Loucy (cell line): ENCODE measurements around the gene FOXK2.

Experiments
- H2AFZ ChIP-seq: fragments of 200-600 bp; sonication (generic); 2 replicates; pipeline ENCODE4 v1.6.0; 2016; ENCODE audit warnings: antibody characterized with exemption, mild to moderate bottlenecking, low read length, moderate library complexity
- H3F3A ChIP-seq: fragments of 200-600 bp; 2 replicates; pipeline ENCODE4 v1.6.0; 2016; ENCODE audit warnings: antibody characterized with exemption, low read depth, mild to moderate bottlenecking
- H3K27me3 ChIP-seq: fragments of 200-600 bp; sonication (generic); 2 replicates; pipeline ENCODE4 v1.6.1; 2014; ENCODE audit warnings: low read length, mild to moderate bottlenecking; ENCODE audit not compliant: insufficient read depth, poor library complexity, severe bottlenecking
- H3K36me3 ChIP-seq: fragments of 200-600 bp; sonication (generic); 2 replicates; pipeline ENCODE4 v1.6.1; 2016; ENCODE audit warnings: low read length; ENCODE audit not compliant: insufficient read depth
- H3K4me1 ChIP-seq: fragments of 200-600 bp; sonication (generic); 2 replicates; pipeline ENCODE4 v1.5.1; 2014; ENCODE audit warnings: low read length, mild to moderate bottlenecking; ENCODE audit not compliant: insufficient read depth, poor library complexity, severe bottlenecking
- H3K4me2 ChIP-seq: fragments of 200-600 bp; sonication (generic); 2 replicates; pipeline ENCODE4 v1.6.0; 2014; ENCODE audit warnings: antibody characterized with exemption, low read length, low read depth, mild to moderate bottlenecking; ENCODE audit not compliant: poor library complexity, severe bottlenecking
- H3K4me3 ChIP-seq: fragments of 200-600 bp; sonication (generic); 2 replicates; pipeline ENCODE4 v1.5.1; 2014; ENCODE audit warnings: low read length, mild to moderate bottlenecking, mixed read lengths; ENCODE audit not compliant: poor library complexity, severe bottlenecking
- H3K79me2 ChIP-seq: fragments of 200-600 bp; sonication (generic); 2 replicates; pipeline ENCODE4 v1.6.1; 2014; ENCODE audit warnings: low read length; ENCODE audit not compliant: insufficient read depth
- H3K9ac ChIP-seq: fragments of 200-600 bp; sonication (generic); 2 replicates; pipeline ENCODE4 v1.6.0; 2014; ENCODE audit warnings: mild to moderate bottlenecking, low read depth, low read length, moderate library complexity; ENCODE audit not compliant: poor library complexity, severe bottlenecking
- H3K9me2 ChIP-seq: fragments of 200-600 bp; sonication (generic); replicated peaks from 2 replicates; pipeline ENCODE4 v1.6.1; 2016; ENCODE audit warnings: low read depth, low read length, mixed read lengths
- H3K9me3 ChIP-seq: fragments of 200-600 bp; sonication (generic); 2 replicates; pipeline ENCODE4 v1.6.1; 2014; ENCODE audit warnings: mild to moderate bottlenecking, antibody characterized with exemption, low read length, low read depth; ENCODE audit not compliant: insufficient read depth
- H4K20me1 ChIP-seq: fragments of 200-600 bp; sonication (generic); 2 replicates; pipeline ENCODE4 v1.6.0; 2014; ENCODE audit warnings: antibody characterized with exemption, low read length, mild to moderate bottlenecking; ENCODE audit not compliant: insufficient read depth, poor library complexity, severe bottlenecking
- CTCF ChIP-seq: fragments of 200-600 bp; sonication (generic); conservative IDR thresholded peaks from 2 replicates; pipeline ENCODE4 v1.5.1; 2014; ENCODE audit warnings: mild to moderate bottlenecking, antibody characterized with exemption, low read length
- EZH2phosphoT487 ChIP-seq: fragments of 200-600 bp; IDR thresholded peaks from 2 replicates; pipeline ENCODE4 v1.6.1; 2018; ENCODE audit warnings: antibody characterized with exemption, mild to moderate bottlenecking, moderate library complexity, borderline replicate concordance

FOXK2 gene

GRCh38 chr17:82587234-82588086 lies 67.9 kb downstream of the FOXK2 start:
- Histone ChIP-seq H3K9me2 (no peaks in the 10 kb centered on the region), H3K4me2 (no peak overlapping the region), H3K36me3 (peaks cover 53% of the 10 kb centered on the region), H3K27me3 (no peaks in the 10 kb centered on the region), H3K9me3 (no peaks in the 10 kb centered on the region), H3K4me1 (peaks cover 28% of the 10 kb centered on the region), H3K9ac (no peak overlapping the region), H4K20me1 (no peaks in the 10 kb centered on the region), H3K79me2 (no peaks in the 10 kb centered on the region), H3K4me3 (no peak overlapping the region), H3F3A (peaks cover 18% of the 10 kb centered on the region), H2AFZ (no peak overlapping the region)
- TF ChIP-seq EZH2phosphoT487 (no peak), CTCF (no peak)

- Histone ChIP-seq H3K36me3 (peaks cover 43% of the 10 kb centered on the region), H3K9ac (no peak overlapping the region), H3K4me1 (peaks cover 33% of the 10 kb centered on the region)
Measured at GRCh38 chr17:82588266-82589175, 69.0 kb downstream of the FOXK2 start.

GRCh38 chr17:82589851-82590180 lies 70.3 kb downstream of the FOXK2 start:
- TF ChIP-seq EZH2phosphoT487 (no peak), CTCF (no peak)
- Histone ChIP-seq H3K9me2 (no peaks in the 10 kb centered on the region), H2AFZ (no peak overlapping the region), H3K9ac (no peak overlapping the region), H3K4me1 (peaks cover 45% of the 10 kb centered on the region), H3K9me3 (no peaks in the 10 kb centered on the region), H4K20me1 (no peaks in the 10 kb centered on the region), H3K79me2 (peaks cover 11% of the 10 kb centered on the region), H3K4me2 (no peak overlapping the region), H3K4me3 (no peak overlapping the region), H3K27me3 (no peaks in the 10 kb centered on the region), H3F3A (peaks cover 28% of the 10 kb centered on the region), H3K36me3 (peaks cover 34% of the 10 kb centered on the region)

More at GRCh38 chr17:82588266-82589175, 69.0 kb downstream of the FOXK2 start:
- Histone ChIP-seq H3K79me2 (no peaks in the 10 kb centered on the region), H2AFZ (no peak overlapping the region), H3K27me3 (no peaks in the 10 kb centered on the region), H3K9me2 (no peaks in the 10 kb centered on the region), H3F3A (peaks cover 23% of the 10 kb centered on the region), H4K20me1 (no peaks in the 10 kb centered on the region), H3K4me2 (no peak overlapping the region), H3K4me3 (no peak overlapping the region), H3K9me3 (no peaks in the 10 kb centered on the region)
- no peak for TF ChIP-seq CTCF
- TF ChIP-seq EZH2phosphoT487: no peak
